SH-SY5Y (cell line): ENCODE measurements around the gene PSMG2.

ENCODE experiments used
- GATA2 ChIP-seq: IDR thresholded peaks from 2 replicates; pipeline ENCODE4 v1.6.1; 2011; ENCODE audit warnings: mild to moderate bottlenecking, low read depth, low read length
- GATA3 ChIP-seq: IDR thresholded peaks from 2 replicates; pipeline ENCODE4 v1.6.1; 2011; ENCODE audit warnings: low read depth, mild to moderate bottlenecking, low read length, moderate library complexity

- no peak for TF ChIP-seq GATA2
- no peak for TF ChIP-seq GATA3
Observed at GRCh38 chr18:12657684-12658425, 45.0 kb upstream of the PSMG2 start, which contains the start of gene SPIRE1.
